Measurements from ENCODE around the gene ITGB1BP1.

ITGB1BP1 gene

GRCh38 chr2:9388199-9388681 is 35.1 kb downstream of the ITGB1BP1 start:
- DNase-seq = no peak
- ChIA-PET CTCF (no interaction called here), POLR2A (no interaction called here)
- H3K4me3 ChIP-seq (ENCODE audit: control insufficient read depth in 1 of 7, extremely low read depth in 1 of 7, insufficient read depth in 4 of 7, low read depth in 2 of 7, low read length in 6 of 7) = no peak overlapping the region
- no peaks in the 10 kb centered on the region for H3K27me3 ChIP-seq (replicated peaks in 2 of 5; ENCODE audit: control insufficient read depth in 4 of 5, insufficient read depth in 5 of 5, low read length in 4 of 5)
- H3K36me3 ChIP-seq (ENCODE audit: control insufficient read depth in 4 of 4, insufficient read depth in 4 of 4, low read length in 3 of 4) = peaks cover 0 to 16% (median 6%) of the 10 kb centered on the region in 4 experiments
- H3K4me1 ChIP-seq (ENCODE audit: control extremely low read depth in 1 of 4, control insufficient read depth in 4 of 4, insufficient read depth in 4 of 4, low read length in 3 of 4) = no peaks in the 10 kb centered on the region
- H3K27ac ChIP-seq (ENCODE audit: insufficient read depth in 1 of 2, low read depth in 1 of 2, low read length in 2 of 2, poor library complexity in 1 of 2, severe bottlenecking in 2 of 2) = no peak overlapping the region
- 95% methylated on average over 7 of the region's 11 CpGs for WGBS (ENCODE audit: insufficient coverage)
- H3K9me3 ChIP-seq (ENCODE audit: control extremely low read depth in 1 of 5, control insufficient read depth in 4 of 5, insufficient read depth in 2 of 5, low read depth in 1 of 5, low read length in 4 of 5) = no peaks in the 10 kb centered on the region

GRCh38 chr2:9385841-9386240 is 37.5 kb downstream of the ITGB1BP1 start:
- ChIA-PET CTCF (no interaction called here), POLR2A (interaction anchor here (0.7 kb wide), 1 partner anchor 981 kb away, joined by 3 read pairs; no protein-coding TSS in a partner anchor)
- H3K4me1 ChIP-seq (ENCODE audit: control extremely low read depth in 1 of 4, control insufficient read depth in 4 of 4, insufficient read depth in 4 of 4, low read length in 3 of 4) = peaks cover 0 to 7% (median 0%) of the 10 kb centered on the region in 4 experiments
- WGBS (ENCODE audit: insufficient coverage) = 89% methylated on average over 2 of the region's 6 CpGs
- peaks cover 0 to 18% (median 5%) of the 10 kb centered on the region in 4 experiments for H3K36me3 ChIP-seq (ENCODE audit: control insufficient read depth in 4 of 4, insufficient read depth in 4 of 4, low read length in 3 of 4)
- no peak overlapping the region for H3K4me3 ChIP-seq (ENCODE audit: control insufficient read depth in 1 of 7, extremely low read depth in 1 of 7, insufficient read depth in 4 of 7, low read depth in 2 of 7, low read length in 6 of 7)
- H3K27ac ChIP-seq (ENCODE audit: insufficient read depth in 1 of 2, low read depth in 1 of 2, low read length in 2 of 2, poor library complexity in 1 of 2, severe bottlenecking in 2 of 2) = no peak overlapping the region
- DNase-seq = no peak
- no peaks in the 10 kb centered on the region for H3K9me3 ChIP-seq (ENCODE audit: control extremely low read depth in 1 of 5, control insufficient read depth in 4 of 5, insufficient read depth in 2 of 5, low read depth in 1 of 5, low read length in 4 of 5)
- H3K27me3 ChIP-seq (replicated peaks in 2 of 5; ENCODE audit: control insufficient read depth in 4 of 5, insufficient read depth in 5 of 5, low read length in 4 of 5) = no peaks in the 10 kb centered on the region

GRCh38 chr2:9384521-9384920 is 38.8 kb downstream of the ITGB1BP1 start:
- WGBS (ENCODE audit: insufficient coverage) = 100% methylated on average over 2 of the region's 4 CpGs
- POLR2A ChIA-PET = no interaction called here

GRCh38 chr2:9382604-9383235 is 40.6 kb downstream of the ITGB1BP1 start:
- no peak overlapping the region for H3K27ac ChIP-seq (ENCODE audit: insufficient read depth in 1 of 2, low read depth in 1 of 2, low read length in 2 of 2, poor library complexity in 1 of 2, severe bottlenecking in 2 of 2)
- H3K36me3 ChIP-seq (ENCODE audit: control insufficient read depth in 4 of 4, insufficient read depth in 4 of 4, low read length in 3 of 4) = peaks cover 0 to 16% (median under 1%) of the 10 kb centered on the region in 4 experiments
- peaks cover 0 to 8% (median 0%) of the 10 kb centered on the region in 4 experiments for H3K4me1 ChIP-seq (ENCODE audit: control extremely low read depth in 1 of 4, control insufficient read depth in 4 of 4, insufficient read depth in 4 of 4, low read length in 3 of 4)
- H3K27me3 ChIP-seq (replicated peaks in 2 of 5; ENCODE audit: control insufficient read depth in 4 of 5, insufficient read depth in 5 of 5, low read length in 4 of 5) = no peaks in the 10 kb centered on the region
- ChIA-PET POLR2A (no interaction called here), CTCF (interaction anchor here (1.4 kb wide), 1 partner anchor 14 kb away, joined by 4 read pairs; no protein-coding TSS in a partner anchor)
- WGBS (ENCODE audit: insufficient coverage) = 100% methylated on average over 3 of the region's 6 CpGs
- H3K4me3 ChIP-seq (ENCODE audit: control insufficient read depth in 1 of 7, extremely low read depth in 1 of 7, insufficient read depth in 4 of 7, low read depth in 2 of 7, low read length in 6 of 7) = no peak overlapping the region
- DNase-seq = no peak
- no peaks in the 10 kb centered on the region for H3K9me3 ChIP-seq (ENCODE audit: control extremely low read depth in 1 of 5, control insufficient read depth in 4 of 5, insufficient read depth in 2 of 5, low read depth in 1 of 5, low read length in 4 of 5)

More at GRCh38 chr2:9384521-9384920, 38.8 kb downstream of the ITGB1BP1 start:
- no peak for DNase-seq
- Histone ChIP-seq H3K4me3 (ENCODE audit: control insufficient read depth in 1 of 7, extremely low read depth in 1 of 7, insufficient read depth in 4 of 7, low read depth in 2 of 7, low read length in 6 of 7) (no peak overlapping the region), H3K36me3 (ENCODE audit: control insufficient read depth in 4 of 4, insufficient read depth in 4 of 4, low read length in 3 of 4) (peaks cover 0 to 19% (median 4%) of the 10 kb centered on the region in 4 experiments), H3K27ac (ENCODE audit: insufficient read depth in 1 of 2, low read depth in 1 of 2, low read length in 2 of 2, poor library complexity in 1 of 2, severe bottlenecking in 2 of 2) (no peak overlapping the region), H3K27me3 (replicated peaks in 2 of 5; ENCODE audit: control insufficient read depth in 4 of 5, insufficient read depth in 5 of 5, low read length in 4 of 5) (no peaks in the 10 kb centered on the region), H3K4me1 (ENCODE audit: control extremely low read depth in 1 of 4, control insufficient read depth in 4 of 4, insufficient read depth in 4 of 4, low read length in 3 of 4) (peaks cover 0 to 7% (median 0%) of the 10 kb centered on the region in 4 experiments), H3K9me3 (ENCODE audit: control extremely low read depth in 1 of 5, control insufficient read depth in 4 of 5, insufficient read depth in 2 of 5, low read depth in 1 of 5, low read length in 4 of 5) (no peaks in the 10 kb centered on the region)
- CTCF ChIA-PET = interaction anchor here (1.2 kb wide), 1 partner anchor 10 kb away, joined by 3 read pairs; no protein-coding TSS in a partner anchor

GRCh38 chr2:9380702-9381628 is 42.4 kb downstream of the ITGB1BP1 start:
- CTCF ChIA-PET = interaction anchor here (1.2 to 2.7 kb wide), 3 partner anchors 10 to 243 kb away, joined by 3 to 9 read pairs (median 4); no protein-coding TSS in a partner anchor
- Histone ChIP-seq H3K4me1 (ENCODE audit: control extremely low read depth in 1 of 4, control insufficient read depth in 4 of 4, insufficient read depth in 4 of 4, low read length in 3 of 4) (peaks cover 0 to 13% (median under 1%) of the 10 kb centered on the region in 4 experiments), H3K36me3 (ENCODE audit: control insufficient read depth in 4 of 4, insufficient read depth in 4 of 4, low read length in 3 of 4) (peaks cover 0 to 18% (median 0%) of the 10 kb centered on the region in 4 experiments), H3K4me3 (ENCODE audit: control insufficient read depth in 1 of 7, extremely low read depth in 1 of 7, insufficient read depth in 4 of 7, low read depth in 2 of 7, low read length in 6 of 7) (no peak overlapping the region), H3K27me3 (replicated peaks in 2 of 5; ENCODE audit: control insufficient read depth in 4 of 5, insufficient read depth in 5 of 5, low read length in 4 of 5) (no peaks in the 10 kb centered on the region), H3K9me3 (ENCODE audit: control extremely low read depth in 1 of 5, control insufficient read depth in 4 of 5, insufficient read depth in 2 of 5, low read depth in 1 of 5, low read length in 4 of 5) (no peaks in the 10 kb centered on the region), H3K27ac (ENCODE audit: insufficient read depth in 1 of 2, low read depth in 1 of 2, low read length in 2 of 2, poor library complexity in 1 of 2, severe bottlenecking in 2 of 2) (no peak overlapping the region)
- POLR2A ChIA-PET = no interaction called here
- DNase-seq = peak in 2 of 3 donors; percentile 6 to 7
- 95% methylated on average over 17 of the region's 18 CpGs for WGBS (ENCODE audit: insufficient coverage)

- peaks cover 0 to 17% (median 0%) of the 10 kb centered on the region in 4 experiments for H3K36me3 ChIP-seq (ENCODE audit: control insufficient read depth in 4 of 4, insufficient read depth in 4 of 4, low read length in 3 of 4)
- H3K4me1 ChIP-seq (ENCODE audit: control extremely low read depth in 1 of 4, control insufficient read depth in 4 of 4, insufficient read depth in 4 of 4, low read length in 3 of 4) = peaks cover 0 to 13% (median under 1%) of the 10 kb centered on the region in 4 experiments
- 95% methylated on average over 3 of the region's 5 CpGs for WGBS (ENCODE audit: insufficient coverage)
- H3K27me3 ChIP-seq (replicated peaks in 2 of 5; ENCODE audit: control insufficient read depth in 4 of 5, insufficient read depth in 5 of 5, low read length in 4 of 5) = no peaks in the 10 kb centered on the region
- DNase-seq = no peak
- ChIA-PET CTCF (interaction anchor here (2.7 kb wide), 1 partner anchor 9 kb away, joined by 9 read pairs; no protein-coding TSS in a partner anchor), POLR2A (no interaction called here)
- no peak overlapping the region for H3K4me3 ChIP-seq (ENCODE audit: control insufficient read depth in 1 of 7, extremely low read depth in 1 of 7, insufficient read depth in 4 of 7, low read depth in 2 of 7, low read length in 6 of 7)
- no peak overlapping the region for H3K27ac ChIP-seq (ENCODE audit: insufficient read depth in 1 of 2, low read depth in 1 of 2, low read length in 2 of 2, poor library complexity in 1 of 2, severe bottlenecking in 2 of 2)
- H3K9me3 ChIP-seq (ENCODE audit: control extremely low read depth in 1 of 5, control insufficient read depth in 4 of 5, insufficient read depth in 2 of 5, low read depth in 1 of 5, low read length in 4 of 5) = no peaks in the 10 kb centered on the region
Measured at GRCh38 chr2:9379391-9379755, 44.0 kb downstream of the ITGB1BP1 start.
